HEK293T (cell line): ENCODE measurements around the gene MRC1.

Experiments used
- ARNT ChIP-seq: fragments of 450-650 bp; IDR thresholded peaks from 2 replicates; pipeline ENCODE4 v1.6.1; 2017; ENCODE audit warnings: mild to moderate bottlenecking
- BHLHE40 ChIP-seq: fragments of 450-650 bp; IDR thresholded peaks from 2 replicates; pipeline ENCODE4 v1.6.1; 2016; ENCODE audit warnings: mild to moderate bottlenecking, moderate library complexity, borderline replicate concordance
- ELF4 ChIP-seq: fragments of 450-650 bp; IDR thresholded peaks from 2 replicates; pipeline ENCODE4 v1.6.1; 2017; ENCODE audit warnings: antibody characterized with exemption
- FOXA1 ChIP-seq: fragments of 450-650 bp; IDR thresholded peaks from 2 replicates; pipeline ENCODE4 v1.6.1; 2016; ENCODE audit warnings: mild to moderate bottlenecking
- FOXK2 ChIP-seq: fragments of 450-650 bp; IDR thresholded peaks from 2 replicates; pipeline ENCODE4 v1.6.1; 2016; ENCODE audit warnings: mild to moderate bottlenecking
- FOXM1 ChIP-seq: fragments of 450-650 bp; IDR thresholded peaks from 2 replicates; pipeline ENCODE4 v1.6.1; 2017; ENCODE audit warnings: mild to moderate bottlenecking, borderline replicate concordance
- HDGF ChIP-seq: fragments of 450-650 bp; IDR thresholded peaks from 2 replicates; pipeline ENCODE4 v1.6.1; 2017; ENCODE audit warnings: antibody characterized with exemption, borderline replicate concordance
- LEF1 ChIP-seq: fragments of 450-650 bp; IDR thresholded peaks from 2 replicates; pipeline ENCODE4 v1.6.1; 2017; ENCODE audit warnings: mild to moderate bottlenecking, borderline replicate concordance
- NFRKB ChIP-seq: fragments of 450-650 bp; IDR thresholded peaks from 2 replicates; pipeline ENCODE4 v1.6.1; 2016; ENCODE audit warnings: mild to moderate bottlenecking, moderate library complexity
- PKNOX1 ChIP-seq: fragments of 450-650 bp; IDR thresholded peaks from 2 replicates; pipeline ENCODE4 v1.6.1; 2016
- SUZ12 ChIP-seq: fragments of 450-650 bp; IDR thresholded peaks from 2 replicates; pipeline ENCODE4 v1.6.1; 2016; ENCODE audit warnings: mild to moderate bottlenecking
- TARDBP ChIP-seq: fragments of 450-650 bp; IDR thresholded peaks from 2 replicates; pipeline ENCODE4 v1.6.1; 2016
- ZNF384 ChIP-seq: fragments of 450-650 bp; IDR thresholded peaks from 2 replicates; pipeline ENCODE4 v1.6.1; 2016

- TF ChIP-seq FOXM1 (no peak), ARNT (no peak), PKNOX1 (no peak), FOXK2 (no peak), NFRKB (no peak), ELF4 (no peak), SUZ12 (no peak), BHLHE40 (no peak), LEF1 (no peak), HDGF (no peak), TARDBP (no peak), ZNF384 (no peak), FOXA1 (no peak)
Observed at GRCh38 chr10:17771017-17771416, 38.1 kb upstream of the MRC1 start.
